NB4 (cell line): ENCODE results near the gene KRTAP4-1.

Experiments
- MYC ChIP-seq: IDR thresholded peaks from 2 replicates; pipeline ENCODE4 v1.6.1; 2011; ENCODE audit warnings: low read depth, low read length
- TF ChIP-seq, protein P1 (sequence below): IDR thresholded peaks from one replicate; pipeline ENCODE4 v1.5.1; 2012; ENCODE audit warnings: low read depth, low read length

DNA sequence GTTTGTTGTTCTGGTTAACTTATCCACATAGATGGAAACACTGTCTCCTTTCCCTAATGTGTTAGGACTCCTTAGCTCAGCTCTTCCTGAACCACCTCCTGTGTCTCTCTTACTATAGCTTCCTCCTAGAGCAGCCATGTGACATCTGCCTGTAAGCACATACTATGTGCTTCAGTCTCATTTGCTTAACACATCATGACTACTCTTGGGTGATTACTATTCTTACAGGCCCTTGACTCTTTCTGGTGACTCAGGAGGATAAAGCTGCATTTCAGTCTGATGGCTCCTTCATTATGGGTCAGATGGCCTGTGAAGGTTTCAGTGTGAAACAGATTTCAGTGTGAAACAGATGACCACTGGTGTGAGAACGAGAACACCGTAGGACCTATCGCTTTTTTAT is 6.4 kb downstream of the KRTAP4-1 start:
- TF ChIP-seq, protein P1, sequence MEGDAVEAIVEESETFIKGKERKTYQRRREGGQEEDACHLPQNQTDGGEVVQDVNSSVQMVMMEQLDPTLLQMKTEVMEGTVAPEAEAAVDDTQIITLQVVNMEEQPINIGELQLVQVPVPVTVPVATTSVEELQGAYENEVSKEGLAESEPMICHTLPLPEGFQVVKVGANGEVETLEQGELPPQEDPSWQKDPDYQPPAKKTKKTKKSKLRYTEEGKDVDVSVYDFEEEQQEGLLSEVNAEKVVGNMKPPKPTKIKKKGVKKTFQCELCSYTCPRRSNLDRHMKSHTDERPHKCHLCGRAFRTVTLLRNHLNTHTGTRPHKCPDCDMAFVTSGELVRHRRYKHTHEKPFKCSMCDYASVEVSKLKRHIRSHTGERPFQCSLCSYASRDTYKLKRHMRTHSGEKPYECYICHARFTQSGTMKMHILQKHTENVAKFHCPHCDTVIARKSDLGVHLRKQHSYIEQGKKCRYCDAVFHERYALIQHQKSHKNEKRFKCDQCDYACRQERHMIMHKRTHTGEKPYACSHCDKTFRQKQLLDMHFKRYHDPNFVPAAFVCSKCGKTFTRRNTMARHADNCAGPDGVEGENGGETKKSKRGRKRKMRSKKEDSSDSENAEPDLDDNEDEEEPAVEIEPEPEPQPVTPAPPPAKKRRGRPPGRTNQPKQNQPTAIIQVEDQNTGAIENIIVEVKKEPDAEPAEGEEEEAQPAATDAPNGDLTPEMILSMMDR, result no peak
- no peak for TF ChIP-seq MYC
